CD14-positive monocyte (primary cell): ENCODE results near the gene C16orf96. TPM values are rescaled to one million over a fixed set of nuclear protein-coding genes. Genes with fewer than 3 reads are reported as not detected.

ENCODE experiments used
- DNase-seq, 3 donors: peaks; one replicate each; pipeline ENCODE4 v3.0.0-alpha.2; 2011 to 2022
- H2AFZ ChIP-seq: 2 replicates; pipeline ENCODE4 v1.6.0; 2012; ENCODE audit warnings: mild to moderate bottlenecking, low read depth, low read length, inconsistent platforms; ENCODE audit not compliant: insufficient read depth, poor library complexity, severe bottlenecking
- H3K27ac ChIP-seq, 2 donors: 1 replicate in 1 of 2; 2 replicates in 1 of 2; pipeline ENCODE4 v1.5.1; 2012 to 2013; ENCODE audit warnings: low read length in 2 of 2, control low read depth in 1 of 2, inconsistent platforms in 1 of 2, low read depth in 1 of 2, mild to moderate bottlenecking in 1 of 2
- H3K27me3 ChIP-seq, 2 donors: one replicate each; pipeline versions ENCODE4 v1.6.0 to v1.6.1; 2011 to 2013; ENCODE audit warnings: low read length in 2 of 2; ENCODE audit not compliant: control insufficient read depth in 2 of 2, insufficient read depth in 2 of 2
- H3K36me3 ChIP-seq, 2 donors: replicated peaks in 1 of 2; 1 replicate in 1 of 2; 2 replicates in 1 of 2; pipeline versions ENCODE4 v1.5.1 to v1.6.1; 2012 to 2013; ENCODE audit warnings: low read length in 2 of 2, control low read depth in 1 of 2, inconsistent platforms in 1 of 2, mild to moderate bottlenecking in 1 of 2; ENCODE audit not compliant: insufficient read depth in 2 of 2, control insufficient read depth in 1 of 2
- H3K4me1 ChIP-seq, 2 donors: 1 replicate in 1 of 2; 2 replicates in 1 of 2; pipeline versions ENCODE4 v1.5.1 to v1.6.1; 2012 to 2013; ENCODE audit warnings: low read length in 2 of 2, control low read depth in 1 of 2, inconsistent platforms in 1 of 2, mild to moderate bottlenecking in 1 of 2, moderate library complexity in 1 of 2; ENCODE audit not compliant: insufficient read depth in 2 of 2, control insufficient read depth in 1 of 2
- H3K4me2 ChIP-seq: replicated peaks from 2 replicates; pipeline ENCODE3; 2012; ENCODE audit warnings: low read length, moderate library complexity, mild to moderate bottlenecking; ENCODE audit not compliant: poor library complexity, severe bottlenecking; ENCODE audit errors: extremely low read depth
- H3K4me3 ChIP-seq, 3 experiments: fragments of 200-600 bp in 1 of 3; sonication (generic) in 1 of 3; replicated peaks in 1 of 3; 1 replicate in 2 of 3; 2 replicates in 1 of 3; pipeline ENCODE4 v1.5.1; 2011 to 2013; ENCODE audit warnings: low read length in 3 of 3, mild to moderate bottlenecking in 3 of 3, control low read depth in 2 of 3, low read depth in 2 of 3, inconsistent platforms in 1 of 3, moderate library complexity in 1 of 3
- H3K79me2 ChIP-seq: 2 replicates; pipeline ENCODE4 v1.6.0; 2012; ENCODE audit warnings: mild to moderate bottlenecking, control low read depth, inconsistent platforms, low read length, moderate library complexity; ENCODE audit not compliant: insufficient read depth
- H3K9ac ChIP-seq: 2 replicates; pipeline ENCODE4 v1.6.0; 2017; ENCODE audit warnings: low read length, mild to moderate bottlenecking; ENCODE audit not compliant: insufficient read depth, poor library complexity, severe bottlenecking
- H3K9me3 ChIP-seq, 2 donors: replicated peaks in 1 of 2; 1 replicate in 1 of 2; 2 replicates in 1 of 2; pipeline versions ENCODE4 v1.5.1 to v1.6.1; 2012 to 2013; ENCODE audit warnings: low read length in 2 of 2, control low read depth in 1 of 2; ENCODE audit not compliant: control insufficient read depth in 1 of 2, insufficient read depth in 1 of 2
- H4K20me1 ChIP-seq: 2 replicates; pipeline ENCODE4 v1.6.0; 2012; ENCODE audit warnings: mild to moderate bottlenecking, low read length, control low read depth, moderate library complexity; ENCODE audit not compliant: insufficient read depth
- H3K27ac Mint-ChIP-seq, 7 donors: one replicate each; pipeline ENCODE4 v1.8.0; 2020; ENCODE audit warnings: mild to moderate bottlenecking in 7 of 7, mixed read lengths in 7 of 7, moderate library complexity in 6 of 7, inconsistent platforms in 2 of 7
- H3K27me3 Mint-ChIP-seq, 3 donors: one replicate each; pipeline ENCODE4 v1.8.0; 2021 to 2022; ENCODE audit warnings: low read depth in 3 of 3, mild to moderate bottlenecking in 3 of 3, mixed read lengths in 3 of 3, moderate library complexity in 3 of 3, inconsistent platforms in 1 of 3
- H3K36me3 Mint-ChIP-seq, 2 donors: one replicate each; pipeline ENCODE4 v1.8.0; 2020; ENCODE audit warnings: mixed read lengths in 2 of 2, inconsistent platforms in 1 of 2, mild to moderate bottlenecking in 1 of 2
- H3K4me1 Mint-ChIP-seq: one replicate; pipeline ENCODE4 v1.8.0; 2020; ENCODE audit warnings: mild to moderate bottlenecking, mixed read lengths
- H3K4me3 Mint-ChIP-seq, 2 donors: one replicate each; pipeline ENCODE4 v1.8.0; 2020; ENCODE audit warnings: mild to moderate bottlenecking in 2 of 2, mixed read lengths in 2 of 2, moderate library complexity in 1 of 2
- H3K9me3 Mint-ChIP-seq, 7 donors: one replicate each; pipeline ENCODE4 v1.8.0; 2020 to 2022; ENCODE audit warnings: mixed read lengths in 7 of 7, mild to moderate bottlenecking in 6 of 7, moderate library complexity in 6 of 7, inconsistent platforms in 2 of 7
- WGBS: methylation state at CpG from one replicate; pipeline ENCODE4 v1.1.5; 2013; ENCODE audit warnings: missing lambda C conversion rate; ENCODE audit not compliant: insufficient coverage; 5-methylcytosine and 5-hydroxymethylcytosine counted together
- intact Hi-C, 2 donors: fragments of 100-400 bp; cut with micrococcal nuclease; formaldehyde crosslinking; loops; one replicate each; pipeline versions ENCODE4 v1.15.0 to v1.15.1; 2023
- polyA plus RNA-seq, 3 donors: library from polyadenylated mRNA; depleted of rRNA in 1 of 3; unstranded in 2 of 3; stranded (reverse) in 1 of 3; fragments of 300-500 nt in 2 of 3; fragments of >200 nt in 1 of 3; fragmentation: Illumina TruSeq in 2 of 3; gene quantifications; 1 replicate in 2 of 3; 2 replicates in 1 of 3; pipeline ENCODE4 v1.2.3, GENCODE V29; 2012 to 2021
- TF ChIP-seq, protein P1 (sequence below): fragments of 200-600 bp; IDR thresholded peaks from one replicate; pipeline ENCODE4 v1.8.0; 2022; ENCODE audit warnings: antibody characterized with exemption, mild to moderate bottlenecking

Gene C16orf96
- polyA plus RNA-seq, 3 donors = 0.13 TPM; not detected in 2

DNA sequence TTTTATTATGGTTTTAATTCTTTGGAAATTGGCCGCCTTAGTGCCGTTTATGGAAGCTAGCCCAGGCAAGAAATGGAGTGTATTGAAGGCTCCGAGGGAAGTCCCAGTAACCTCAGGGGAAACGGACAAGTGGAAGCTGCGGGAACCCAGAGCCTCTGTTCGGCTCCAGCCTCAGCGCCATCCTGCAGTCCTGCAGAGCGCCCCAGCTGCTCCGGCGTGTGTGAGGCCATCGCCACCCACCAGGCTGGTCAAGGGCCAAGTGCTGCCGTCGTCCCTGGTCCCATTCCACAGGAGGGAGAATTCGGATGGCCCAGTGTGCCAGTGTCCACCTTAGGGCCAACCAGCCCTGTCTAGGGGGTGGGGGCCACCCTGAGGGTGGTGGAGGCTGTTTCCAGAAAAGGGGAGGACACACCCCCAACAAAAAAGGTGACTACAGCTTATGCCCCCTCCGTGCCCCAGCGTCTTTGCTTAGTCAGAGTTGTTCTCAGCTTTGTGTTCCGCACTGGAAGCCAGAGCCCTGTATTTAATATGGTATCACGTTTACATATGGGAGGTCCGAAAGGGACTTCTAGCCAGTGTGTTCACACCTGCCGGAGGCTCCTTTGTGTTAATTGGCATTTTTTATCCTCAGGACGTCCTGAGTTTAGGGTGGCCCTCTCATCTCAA lies 81.5 kb downstream of the C16orf96 start:
- intact Hi-C loops = no loop called here
- Histone ChIP-seq H3K36me3 (peaks cover 32 to 54% of the 10 kb centered on the region in 2 donors), H3K4me3 (no peak overlapping the region), H3K9me3 (no peaks in the 10 kb centered on the region), H3K4me1 (peaks cover 22 to 28% of the 10 kb centered on the region in 2 donors), H3K79me2 (peaks cover 100% of the 10 kb centered on the region), H4K20me1 (peaks cover 99% of the 10 kb centered on the region), H3K27ac (no peak overlapping the region), H3K27me3 (no peaks in the 10 kb centered on the region), H3K4me2 (no peak overlapping the region), H2AFZ (no peak overlapping the region), H3K9ac (no peak overlapping the region)
- Mint-ChIP-seq H3K27ac (peak overlapping the region in 3 of 7 donors; percentile 6 to 40 (median 22)), H3K9me3 (no peaks in the 10 kb centered on the region), H3K27me3 (peaks cover 0 to 4% (median 2%) of the 10 kb centered on the region in 3 donors), H3K4me3 (no peak overlapping the region), H3K4me1 (peaks cover 37% of the 10 kb centered on the region), H3K36me3 (peaks cover 33 to 55% of the 10 kb centered on the region in 2 donors)
- TF ChIP-seq, protein P1, sequence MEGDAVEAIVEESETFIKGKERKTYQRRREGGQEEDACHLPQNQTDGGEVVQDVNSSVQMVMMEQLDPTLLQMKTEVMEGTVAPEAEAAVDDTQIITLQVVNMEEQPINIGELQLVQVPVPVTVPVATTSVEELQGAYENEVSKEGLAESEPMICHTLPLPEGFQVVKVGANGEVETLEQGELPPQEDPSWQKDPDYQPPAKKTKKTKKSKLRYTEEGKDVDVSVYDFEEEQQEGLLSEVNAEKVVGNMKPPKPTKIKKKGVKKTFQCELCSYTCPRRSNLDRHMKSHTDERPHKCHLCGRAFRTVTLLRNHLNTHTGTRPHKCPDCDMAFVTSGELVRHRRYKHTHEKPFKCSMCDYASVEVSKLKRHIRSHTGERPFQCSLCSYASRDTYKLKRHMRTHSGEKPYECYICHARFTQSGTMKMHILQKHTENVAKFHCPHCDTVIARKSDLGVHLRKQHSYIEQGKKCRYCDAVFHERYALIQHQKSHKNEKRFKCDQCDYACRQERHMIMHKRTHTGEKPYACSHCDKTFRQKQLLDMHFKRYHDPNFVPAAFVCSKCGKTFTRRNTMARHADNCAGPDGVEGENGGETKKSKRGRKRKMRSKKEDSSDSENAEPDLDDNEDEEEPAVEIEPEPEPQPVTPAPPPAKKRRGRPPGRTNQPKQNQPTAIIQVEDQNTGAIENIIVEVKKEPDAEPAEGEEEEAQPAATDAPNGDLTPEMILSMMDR = no peak
- WGBS = 96% methylated on average over 17 of the region's 21 CpGs
- no peak for DNase-seq

DNA sequence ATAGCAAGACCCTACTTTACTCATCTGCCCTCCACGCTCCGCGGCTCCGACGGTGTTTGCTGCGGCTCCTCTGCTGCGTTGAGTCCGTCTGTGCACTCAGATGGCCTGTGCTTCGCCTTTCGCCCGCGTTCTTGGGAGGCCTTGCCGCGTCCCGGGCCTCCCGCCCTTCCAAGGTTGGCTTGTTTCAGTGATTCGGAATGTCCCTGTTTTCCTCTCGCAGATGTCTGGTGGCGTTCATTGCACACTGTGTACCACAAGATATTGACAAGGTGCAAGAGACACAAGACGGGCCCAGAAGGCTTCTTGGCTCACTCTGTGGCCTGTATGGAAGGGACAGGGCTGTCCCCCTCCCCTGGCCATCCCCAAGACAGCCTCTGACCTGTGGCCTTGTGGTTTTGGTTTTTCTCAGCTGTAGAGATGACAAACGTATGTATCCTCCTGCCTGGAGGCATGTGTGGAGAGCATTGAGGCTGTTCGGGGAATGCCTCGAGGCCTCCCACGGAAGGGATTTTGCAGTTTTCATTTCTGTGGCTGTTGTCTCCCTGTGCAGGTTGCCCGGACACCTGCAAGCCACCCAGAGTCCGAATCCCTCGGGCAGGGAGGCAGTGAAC lies 83.9 kb downstream of the C16orf96 start:
- Histone ChIP-seq H2AFZ (no peak overlapping the region), H3K27me3 (no peaks in the 10 kb centered on the region), H3K4me1 (peaks cover 22 to 28% of the 10 kb centered on the region in 2 donors), H3K4me3 (no peak overlapping the region), H3K9ac (no peak overlapping the region), H3K27ac (peak overlapping the region; percentile 36 to 47), H3K36me3 (peaks cover 22 to 53% of the 10 kb centered on the region in 2 donors), H3K79me2 (peaks cover 99% of the 10 kb centered on the region), H4K20me1 (peaks cover 100% of the 10 kb centered on the region), H3K9me3 (no peaks in the 10 kb centered on the region), H3K4me2 (no peak overlapping the region)
- no peaks in the 10 kb centered on the region for H3K9me3 Mint-ChIP-seq
- WGBS = 94% methylated on average over 23 of the region's 27 CpGs
- H3K27ac Mint-ChIP-seq = peak overlapping the region in 6 of 7 donors; percentile 33 to 78 (median 76)
- no peak for DNase-seq
- H3K4me3 Mint-ChIP-seq = no peak overlapping the region
- peaks cover 37% of the 10 kb centered on the region for H3K4me1 Mint-ChIP-seq
- H3K27me3 Mint-ChIP-seq = peaks cover 0 to 4% (median 0%) of the 10 kb centered on the region in 3 donors
- peaks cover 27 to 50% of the 10 kb centered on the region in 2 donors for H3K36me3 Mint-ChIP-seq
- intact Hi-C loops = no loop called here
- TF ChIP-seq, protein P1 = no peak
